HCT116 (cell line): ENCODE measurements around the gene THAP9. TPM values are rescaled to one million over a fixed set of nuclear protein-coding genes. Genes with fewer than 3 reads are reported as not detected.

Source experiments
- ATAC-seq: fragments of 200-7000 bp; cut with Tn5 transposase; 2 replicates; pipeline ENCODE4 v1.9.1; 2020; ENCODE audit warnings: mild to moderate bottlenecking, moderate library complexity
- BruUV-seq: library from RNA; stranded (reverse); fragments of 400-500 nt; replicated peaks from 2 replicates; lab custom pipeline; 2021; lab: Mats Ljungman, UMichigan
- CTCF ChIA-PET: fragments of 300-600 bp; sonication (Branson Sonifier 250); formaldehyde crosslinking; loops from one replicate; lab custom pipeline; 2021; ENCODE audit warnings: antibody characterized with exemption; lab: Charles Lee
- POLR2A ChIA-PET: fragments of 300-600, 350-600 bp; sonication (Branson Sonifier 250); formaldehyde crosslinking; loops from one replicate; lab custom pipeline; 2021; ENCODE audit warnings: antibody characterized with exemption; lab: Charles Lee
- RAD21 ChIA-PET, 2 experiments: fragments of 300-600 bp; sonication (Branson Sonifier 250); formaldehyde crosslinking; loops; one replicate each; lab custom pipeline; 2023; ENCODE audit warnings: low total read pairs in 2 of 2; ENCODE audit not compliant: uncharacterized antibody in 2 of 2, unreplicated experiment in 2 of 2, low non-redundant PET in 1 of 2; lab: Charles Lee
- DNase-seq: peaks from one replicate; pipeline ENCODE4 v3.0.0-alpha.2; 2010; ENCODE audit warnings: low read depth, low spot score
- H2AFZ ChIP-seq: fragments of 200-600 bp; shearing (Covaris generic), sonication (generic); 2 replicates; pipeline ENCODE4 v1.6.1; 2017; ENCODE audit warnings: low read depth, mixed run types, mixed read lengths, antibody characterized with exemption, low read length; ENCODE audit not compliant: poor library complexity, severe bottlenecking
- H3K27ac ChIP-seq: 2 replicates; pipeline ENCODE4 v1.5.1; 2012; ENCODE audit warnings: low read depth, low read length
- H3K27me3 ChIP-seq: fragments of 200-600 bp; sonication (generic); 2 replicates; pipeline ENCODE4 v1.6.1; 2016; ENCODE audit warnings: mixed run types, low read length, mixed read lengths; ENCODE audit not compliant: insufficient read depth
- H3K36me3 ChIP-seq, 2 experiments: fragments of 200-500 bp in 1 of 2; fragments of 200-600 bp in 1 of 2; sonication (Bioruptor generic) in 1 of 2; sonication (generic) in 1 of 2; 2 replicates each; pipeline versions ENCODE4 v1.5.1 to v1.6.1; 2014 to 2016; ENCODE audit warnings: low read length in 2 of 2, inconsistent platforms in 1 of 2, mixed read lengths in 1 of 2, mixed run types in 1 of 2; ENCODE audit not compliant: insufficient read depth in 2 of 2, control insufficient read depth in 1 of 2
- H3K4me1 ChIP-seq, 2 experiments: fragments of 200-600 bp in 1 of 2; sonication (generic) in 1 of 2; 2 replicates each; pipeline versions ENCODE4 v1.5.1 to v1.6.1; 2012 to 2017; ENCODE audit warnings: low read length in 2 of 2, inconsistent platforms in 1 of 2, mild to moderate bottlenecking in 1 of 2, mixed read lengths in 1 of 2, mixed run types in 1 of 2, moderate library complexity in 1 of 2; ENCODE audit not compliant: insufficient read depth in 2 of 2, control insufficient read depth in 1 of 2
- H3K4me2 ChIP-seq: fragments of 200-600 bp; sonication (generic); 2 replicates; pipeline ENCODE4 v1.6.1; 2017; ENCODE audit warnings: mixed run types, low read length, mixed read lengths
- H3K4me3 ChIP-seq, 2 experiments: fragments of 200-600 bp in 1 of 2; sonication (generic) in 1 of 2; replicated peaks in 1 of 2; 2 replicates each; pipeline ENCODE4 v1.5.1; 2011 to 2016; ENCODE audit warnings: low read length in 2 of 2, control low read depth in 1 of 2, low read depth in 1 of 2, mild to moderate bottlenecking in 1 of 2, mixed read lengths in 1 of 2, mixed run types in 1 of 2
- H3K79me2 ChIP-seq: fragments of 200-600 bp; sonication (generic); 2 replicates; pipeline ENCODE4 v1.6.1; 2017; ENCODE audit warnings: mild to moderate bottlenecking, mixed run types, low read length, moderate library complexity, mixed read lengths; ENCODE audit not compliant: insufficient read depth
- H3K9ac ChIP-seq: fragments of 200-600 bp; sonication (generic); 2 replicates; pipeline ENCODE4 v1.6.1; 2016; ENCODE audit warnings: low read length, mixed read lengths
- H3K9me2 ChIP-seq: fragments of 200-600 bp; sonication (generic), shearing (Covaris generic); 2 replicates; pipeline ENCODE4 v1.6.1; 2017; ENCODE audit warnings: mixed run types, mild to moderate bottlenecking, moderate library complexity; ENCODE audit not compliant: insufficient read depth
- H3K9me3 ChIP-seq, 2 experiments: fragments of 200-500 bp in 1 of 2; fragments of 200-600 bp in 1 of 2; sonication (Bioruptor generic) in 1 of 2; sonication (generic) in 1 of 2; 2 replicates each; pipeline ENCODE4 v1.6.1; 2014 to 2017; ENCODE audit warnings: low read length in 2 of 2, mixed read lengths in 2 of 2, inconsistent platforms in 1 of 2, low read depth in 1 of 2, mild to moderate bottlenecking in 1 of 2, mixed run types in 1 of 2, moderate library complexity in 1 of 2; ENCODE audit not compliant: control insufficient read depth in 1 of 2, insufficient read depth in 1 of 2
- H4K20me1 ChIP-seq: fragments of 200-600 bp; sonication (generic), shearing (Covaris generic); 2 replicates; pipeline ENCODE4 v1.6.1; 2017; ENCODE audit warnings: mixed run types, mild to moderate bottlenecking, moderate library complexity; ENCODE audit not compliant: insufficient read depth
- ATF3 ChIP-seq: IDR thresholded peaks from 2 replicates; pipeline ENCODE4 v1.6.1; 2012
- CBX3 ChIP-seq: IDR thresholded peaks from 2 replicates; pipeline ENCODE4 v1.6.1; 2012; ENCODE audit warnings: low read depth
- CTCF ChIP-seq, 3 experiments: fragments of 200-600 bp in 1 of 3; sonication (generic) in 1 of 3; IDR thresholded peaks in 2 of 3; conservative IDR thresholded peaks in 1 of 3; 2 replicates each; pipeline ENCODE4 v1.5.1; 2012 to 2017; ENCODE audit warnings: low read depth in 2 of 3, low read length in 2 of 3, antibody characterized with exemption in 1 of 3, borderline replicate concordance in 1 of 3, control low read depth in 1 of 3, mild to moderate bottlenecking in 1 of 3, mixed read lengths in 1 of 3, mixed run types in 1 of 3, moderate library complexity in 1 of 3; ENCODE audit not compliant: insufficient read depth in 1 of 3
- EGR1 ChIP-seq: IDR thresholded peaks from 2 replicates; pipeline ENCODE4 v1.6.1; 2012; ENCODE audit warnings: low read depth
- ELF1 ChIP-seq: IDR thresholded peaks from 2 replicates; pipeline ENCODE4 v1.6.1; 2012; ENCODE audit warnings: low read depth, borderline replicate concordance
- EZH2phosphoT487 ChIP-seq: fragments of 200-600 bp; IDR thresholded peaks from 2 replicates; pipeline ENCODE4 v1.6.1; 2018; ENCODE audit warnings: antibody characterized with exemption, borderline replicate concordance
- JUND ChIP-seq: IDR thresholded peaks from 2 replicates; pipeline ENCODE4 v1.6.1; 2012
- MAX ChIP-seq: IDR thresholded peaks from 2 replicates; pipeline ENCODE4 v1.6.1; 2012
- RAD21 ChIP-seq: IDR thresholded peaks from 2 replicates; pipeline ENCODE4 v1.6.1; 2012; ENCODE audit warnings: low read depth, mild to moderate bottlenecking
- SP1 ChIP-seq: IDR thresholded peaks from 2 replicates; pipeline ENCODE4 v1.6.1; 2012; ENCODE audit warnings: low read depth
- YY1 ChIP-seq: IDR thresholded peaks from 2 replicates; pipeline ENCODE4 v1.6.1; 2011; ENCODE audit warnings: low read length, low read depth, moderate library complexity, mild to moderate bottlenecking; ENCODE audit not compliant: insufficient replicate concordance; ENCODE audit errors: extremely low read depth
- ZBTB33 ChIP-seq: IDR thresholded peaks from 2 replicates; pipeline ENCODE4 v1.6.1; 2011; ENCODE audit warnings: mild to moderate bottlenecking, low read length, moderate library complexity; ENCODE audit not compliant: insufficient replicate concordance; ENCODE audit errors: extremely low read depth
- intact Hi-C: fragments of 100-400 bp; cut with micrococcal nuclease; formaldehyde crosslinking; loops from 2 replicates; pipeline ENCODE4 v1.10.0; 2022
- total RNA-seq: library from RNA; stranded (reverse); gene quantifications from one replicate; pipeline ENCODE4 v1.2.1, GENCODE V29; 2021; ENCODE audit not compliant: unreplicated experiment

THAP9 gene
- total RNA-seq, 1 experiment from 2014 or later: 6.4 TPM

- H3K9me3 ChIP-seq: no peaks in the 10 kb centered on the region
- POLR2A ChIA-PET: no interaction called here
- CTCF ChIA-PET: no interaction called here
- H3K4me1 ChIP-seq: no peaks in the 10 kb centered on the region
- no peak overlapping the region for H3K4me3 ChIP-seq
- no peak overlapping the region for H3K9ac ChIP-seq
- no peaks in the 10 kb centered on the region for H3K9me2 ChIP-seq
- H2AFZ ChIP-seq: no peak overlapping the region
- RAD21 ChIA-PET: no interaction called here
- H3K36me3 ChIP-seq: peaks cover 2 to 13% of the 10 kb centered on the region in 2 experiments; a peak in 2 of 4 replicates
- no peaks in the 10 kb centered on the region for H3K27me3 ChIP-seq
- ATAC-seq (no peak), DNase-seq (no peak)
- intact Hi-C loops: no loop called here
- H3K4me2 ChIP-seq: no peak overlapping the region
- no peaks in the 10 kb centered on the region for H3K79me2 ChIP-seq
- no peak overlapping the region for H3K27ac ChIP-seq
- H4K20me1 ChIP-seq: no peaks in the 10 kb centered on the region
- no TSS peak for BruUV-seq
- TF ChIP-seq RAD21 (no peak), ZBTB33 (no peak), CBX3 (no peak), EGR1 (no peak), JUND (no peak), ELF1 (no peak), MAX (no peak), CTCF (IDR thresholded peaks at IDR 0.05 in 2 of 3, conservative IDR thresholded peaks at IDR 0.05 in 1 of 3; ENCODE audit: borderline replicate concordance in 1 of 3, insufficient read depth in 1 of 3, low read depth in 2 of 3, low read length in 2 of 3) (no peak), SP1 (no peak), YY1 (no peak), EZH2phosphoT487 (no peak), ATF3 (no peak)
Measured at GRCh38 chr4:82930848-82931755, 30.6 kb downstream of the THAP9 start.
